HepG2 (cell line): ENCODE data around the gene TMEM151A. TPM values are rescaled to one million over a fixed set of nuclear protein-coding genes. Genes with fewer than 3 reads are reported as not detected.

ENCODE experiments used
- AGO2 ChIP-seq: fragments of 200-400 bp; formaldehyde crosslinking; optimal IDR thresholded peaks from 2 replicates; pipeline ENCODE3; 2017; ENCODE audit warnings: mild to moderate bottlenecking, low read depth, low read length, moderate library complexity
- PHF5A ChIP-seq: IDR thresholded peaks from one replicate; pipeline ENCODE4 v1.6.1; 2018; ENCODE audit warnings: low read depth, missing genetic modification reagents; ENCODE audit not compliant: unreplicated experiment
- RELA ChIP-seq: sonication (generic); formaldehyde crosslinking; IDR thresholded peaks from 2 replicates; pipeline ENCODE4 v1.4.0; 2020; ENCODE audit warnings: missing genetic modification reagents
- SALL1 ChIP-seq: sonication (generic); formaldehyde crosslinking; IDR thresholded peaks from 2 replicates; pipeline ENCODE4 v1.8.0; 2022; ENCODE audit warnings: mild to moderate bottlenecking, missing genetic modification reagents
- SALL2 ChIP-seq: sonication (generic); formaldehyde crosslinking; IDR thresholded peaks from 2 replicates; pipeline ENCODE4 v1.8.1; 2023; ENCODE audit warnings: mild to moderate bottlenecking, missing genetic modification reagents, inconsistent platforms
- SETDB1 ChIP-seq: sonication (generic); formaldehyde crosslinking; IDR thresholded peaks from 2 replicates; pipeline ENCODE4 v1.5.1; 2020; ENCODE audit warnings: missing genetic modification reagents, mild to moderate bottlenecking, borderline replicate concordance
- SMYD3 ChIP-seq: sonication (generic); formaldehyde crosslinking; IDR thresholded peaks from 2 replicates; pipeline ENCODE4 v1.8.1; 2023; ENCODE audit warnings: mild to moderate bottlenecking, missing genetic modification reagents
- SNAPC2 ChIP-seq: sonication (generic); formaldehyde crosslinking; IDR thresholded peaks from 2 replicates; pipeline ENCODE4 v1.8.1; 2022; ENCODE audit warnings: mild to moderate bottlenecking, missing genetic modification reagents
- SOX6 ChIP-seq, 2 experiments: fragments of 450-650 bp in 1 of 2; sonication (generic) in 1 of 2; formaldehyde crosslinking in 1 of 2; IDR thresholded peaks; 2 replicates each; pipeline versions ENCODE4 v1.4.0 to v1.6.1; 2017 to 2020; ENCODE audit warnings: antibody characterized with exemption in 1 of 2, mild to moderate bottlenecking in 1 of 2, missing genetic modification reagents in 1 of 2
- ZBTB3 ChIP-seq: sonication (generic); formaldehyde crosslinking; IDR thresholded peaks from 2 replicates; pipeline ENCODE4 v1.4.0; 2020; ENCODE audit warnings: low read depth, mild to moderate bottlenecking, moderate library complexity, missing genetic modification reagents, borderline replicate concordance
- ZBTB4 ChIP-seq: sonication (generic); formaldehyde crosslinking; IDR thresholded peaks from 2 replicates; pipeline ENCODE4 v1.4.0; 2020; ENCODE audit warnings: missing genetic modification reagents, mild to moderate bottlenecking, borderline replicate concordance
- ZC3H4 ChIP-seq: sonication (generic); formaldehyde crosslinking; IDR thresholded peaks from 2 replicates; pipeline ENCODE4 v1.4.0; 2020; ENCODE audit warnings: missing genetic modification reagents, borderline replicate concordance
- ZNF44 ChIP-seq: sonication (generic); formaldehyde crosslinking; IDR thresholded peaks from 2 replicates; pipeline ENCODE4 v1.5.1; 2020; ENCODE audit warnings: mild to moderate bottlenecking, missing genetic modification reagents
- ZNF646 ChIP-seq: sonication (generic); formaldehyde crosslinking; IDR thresholded peaks from 2 replicates; pipeline ENCODE4 v1.9.0; 2021; ENCODE audit warnings: mild to moderate bottlenecking, missing genetic modification reagents
- ZNF850 ChIP-seq: sonication (generic); formaldehyde crosslinking; conservative IDR thresholded peaks from 2 replicates; pipeline ENCODE4 v1.9.0; 2021; ENCODE audit warnings: mild to moderate bottlenecking, missing genetic modification reagents
- polyA plus RNA-seq, 8 experiments: library from polyadenylated mRNA; depleted of rRNA in 3 of 8; stranded (reverse) in 7 of 8; unstranded in 1 of 8; fragments of >200 nt; fragmentation: Illumina TruSeq in 4 of 8; extraction: Trizol in 4 of 8; gene quantifications; 2 replicates each; pipeline versions ENCODE4 v1.2.1 to v1.2.3, GENCODE V29; 2011 to 2016; ENCODE audit warnings: low read depth in 4 of 8, missing spikeins in 1 of 8, mixed read lengths in 1 of 8; ENCODE audit not compliant: insufficient read depth in 1 of 8
- total RNA-seq, 5 experiments: library from RNA; depleted of rRNA; stranded (reverse); fragments of >200 nt; fragmentation: Illumina TruSeq; extraction: Trizol; gene quantifications; 2 replicates each; pipeline ENCODE4 v1.2.3, GENCODE V29; 2016; ENCODE audit warnings: low read depth in 1 of 5
- TF ChIP-seq, protein P1 (sequence below): sonication (generic); formaldehyde crosslinking; IDR thresholded peaks from 2 replicates; pipeline ENCODE4 v1.4.0; 2020; ENCODE audit warnings: mild to moderate bottlenecking, missing genetic modification reagents

TMEM151A gene
- total and polyA plus RNA-seq, 2 of the 13 experiments (the other 11 are each of a cell fraction or from before 2014, with no cell fraction given), result 0.18 to 0.33 TPM

DNA sequence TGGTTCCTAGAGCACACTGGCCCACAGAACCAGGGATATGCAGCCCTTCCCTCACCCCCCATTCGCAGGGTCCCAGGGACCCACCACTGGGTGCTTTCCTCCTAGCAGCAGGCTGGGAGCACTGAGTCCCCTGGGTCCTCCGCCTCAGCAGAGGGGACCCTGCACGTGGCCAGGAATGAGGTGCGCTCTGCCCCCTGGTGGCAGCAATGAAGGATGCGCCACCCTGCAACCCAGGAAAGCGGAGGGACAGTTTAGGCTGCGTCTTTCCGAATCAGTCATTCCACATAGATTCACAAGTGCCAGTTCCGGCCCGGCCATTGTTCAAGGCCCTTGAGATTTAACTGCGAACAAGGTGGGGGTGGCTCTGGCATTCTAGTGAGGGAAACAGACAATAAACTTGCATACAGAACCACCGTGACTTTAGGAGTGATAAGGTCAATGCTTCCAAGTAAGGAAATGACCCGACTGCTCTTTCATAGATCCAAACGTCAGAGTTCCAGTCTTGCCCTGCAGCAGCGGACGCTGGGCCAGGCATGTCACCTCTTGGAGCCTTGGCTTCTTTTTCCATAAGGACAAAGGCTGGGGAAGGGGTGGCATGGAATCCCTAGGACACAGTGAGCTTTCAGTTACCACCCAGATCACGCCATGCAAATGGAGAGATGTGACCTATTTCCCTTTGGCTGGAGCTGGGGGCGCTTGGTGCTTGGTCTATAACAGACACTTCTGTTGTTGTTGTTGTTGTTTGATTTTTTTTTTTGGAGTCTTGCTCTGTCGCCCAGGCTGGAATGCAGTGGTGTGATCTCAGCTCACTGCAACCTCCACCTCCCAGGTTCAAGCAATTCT, 36.8 kb downstream of the TMEM151A start (continued):
- no peak for TF ChIP-seq SETDB1
- peak; percentile 15; the same call in 1 of the 2 replicates for TF ChIP-seq ZNF646
- TF ChIP-seq AGO2, result no peak
- peak; percentile 90 for TF ChIP-seq SALL2 (CRISPR knock-in tag)
- TF ChIP-seq SALL1 (CRISPR knock-in tag), result peak; percentile 81
- TF ChIP-seq SMYD3 (CRISPR knock-in tag), result 0 out of 2 replicates have a peak, but pooled peaks have one; percentile 19
- TF ChIP-seq ZNF850 (CRISPR knock-in tag), result no peak
- no peak for TF ChIP-seq SNAPC2 (CRISPR knock-in tag)
- TF ChIP-seq ZNF44 (CRISPR knock-in tag), result no peak
- TF ChIP-seq PHF5A (CRISPR knock-in tag), result no peak
- 0 out of 2 replicates have a peak, but pooled peaks have one; percentile 27 for TF ChIP-seq ZBTB4 (CRISPR knock-in tag)
- 0 out of 2 replicates have a peak, but pooled peaks have one; percentile 19 for TF ChIP-seq RELA
- TF ChIP-seq, protein P1, sequence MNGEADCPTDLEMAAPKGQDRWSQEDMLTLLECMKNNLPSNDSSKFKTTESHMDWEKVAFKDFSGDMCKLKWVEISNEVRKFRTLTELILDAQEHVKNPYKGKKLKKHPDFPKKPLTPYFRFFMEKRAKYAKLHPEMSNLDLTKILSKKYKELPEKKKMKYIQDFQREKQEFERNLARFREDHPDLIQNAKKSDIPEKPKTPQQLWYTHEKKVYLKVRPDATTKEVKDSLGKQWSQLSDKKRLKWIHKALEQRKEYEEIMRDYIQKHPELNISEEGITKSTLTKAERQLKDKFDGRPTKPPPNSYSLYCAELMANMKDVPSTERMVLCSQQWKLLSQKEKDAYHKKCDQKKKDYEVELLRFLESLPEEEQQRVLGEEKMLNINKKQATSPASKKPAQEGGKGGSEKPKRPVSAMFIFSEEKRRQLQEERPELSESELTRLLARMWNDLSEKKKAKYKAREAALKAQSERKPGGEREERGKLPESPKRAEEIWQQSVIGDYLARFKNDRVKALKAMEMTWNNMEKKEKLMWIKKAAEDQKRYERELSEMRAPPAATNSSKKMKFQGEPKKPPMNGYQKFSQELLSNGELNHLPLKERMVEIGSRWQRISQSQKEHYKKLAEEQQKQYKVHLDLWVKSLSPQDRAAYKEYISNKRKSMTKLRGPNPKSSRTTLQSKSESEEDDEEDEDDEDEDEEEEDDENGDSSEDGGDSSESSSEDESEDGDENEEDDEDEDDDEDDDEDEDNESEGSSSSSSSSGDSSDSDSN, result peak; percentile 50; the same call in 1 of the 2 replicates
- TF ChIP-seq SOX6 (IDR thresholded peaks at IDR 0.05), result no peak
- TF ChIP-seq SOX6 (CRISPR knock-in tag; IDR thresholded peaks at IDR 0.05), result peak; percentile 54
- no peak for TF ChIP-seq ZC3H4 (CRISPR knock-in tag)
- TF ChIP-seq ZBTB3 (CRISPR knock-in tag), result no peak
